Astrocyte (in vitro differentiated cells and primary cell): Measurements from ENCODE around the gene YWHAE.

Experiments used
- CTCF ChIP-seq: IDR thresholded peaks from 2 replicates; pipeline ENCODE4 v1.5.1; 2011; ENCODE audit warnings: low read depth, mild to moderate bottlenecking, inconsistent platforms, low read length, moderate library complexity; ENCODE audit not compliant: insufficient read depth
- EZH2 ChIP-seq: IDR thresholded peaks from 2 replicates; pipeline ENCODE4 v1.6.1; 2012; ENCODE audit warnings: mild to moderate bottlenecking, low read length, inconsistent platforms; ENCODE audit not compliant: insufficient read depth

- TF ChIP-seq CTCF (no peak), EZH2 (no peak)
Observed at GRCh38 chr17:1360975-1361374, 39.0 kb downstream of the YWHAE start.
